RPMI7951 (cell line): ENCODE results near the gene SIRPA. TPM values are rescaled to one million over a fixed set of nuclear protein-coding genes. Genes with fewer than 3 reads are reported as not detected.
A peak's percentile ranks its signal among the peaks of the same experiment; 100 is the strongest.

Source experiments
- DNase-seq: peaks from one replicate; pipeline ENCODE4 v3.0.0-alpha.2; 2012; ENCODE audit warnings: low read depth
- total RNA-seq: library from RNA; depleted of rRNA; stranded (reverse); fragments of >200 nt; shearing (Covaris generic); gene quantifications from 2 replicates; pipeline ENCODE4 v1.2.3, GENCODE V29; 2014; rRNA removed

Gene SIRPA
- 7.0 and 8.5 TPM in 2 replicates for total RNA-seq

GRCh38 chr20:1894951-1895673 lies at the start of gene SIRPA:
SIRPA (plus strand) TSS chr20:1895407; CDS start chr20:1895448, 41 bp downstream.
- DNase-seq, result peak; percentile 75

- no peak for DNase-seq
Measured at GRCh38 chr20:1845701-1846100, 49.5 kb upstream of the SIRPA start.

GRCh38 chr20:1846341-1846740 lies 48.9 kb upstream of the SIRPA start:
- DNase-seq, result no peak

GRCh38 chr20:1846876-1847275 lies 48.3 kb upstream of the SIRPA start:
- DNase-seq, result no peak

GRCh38 chr20:1847780-1848179 lies 47.4 kb upstream of the SIRPA start:
- no peak for DNase-seq

- DNase-seq, result no peak
Measured at GRCh38 chr20:1848373-1848772, 46.8 kb upstream of the SIRPA start.

- DNase-seq, result no peak
Measured at GRCh38 chr20:1851396-1851795, 43.8 kb upstream of the SIRPA start.

- no peak for DNase-seq
Measured at GRCh38 chr20:1853473-1853872, 41.7 kb upstream of the SIRPA start.

GRCh38 chr20:1854246-1854645 lies 41.0 kb upstream of the SIRPA start:
- DNase-seq, result no peak

- no peak for DNase-seq
Measured at GRCh38 chr20:1855109-1855508, 40.1 kb upstream of the SIRPA start.

GRCh38 chr20:1855690-1856089 lies 39.5 kb upstream of the SIRPA start:
- DNase-seq, result no peak

- DNase-seq, result no peak
Measured at GRCh38 chr20:1856424-1856823, 38.8 kb upstream of the SIRPA start.

- DNase-seq, result no peak
Measured at GRCh38 chr20:1857466-1857865, 37.7 kb upstream of the SIRPA start.

- DNase-seq, result no peak
Measured at GRCh38 chr20:1858871-1859270, 36.3 kb upstream of the SIRPA start.

GRCh38 chr20:1860446-1860845 lies 34.8 kb upstream of the SIRPA start:
- peak; percentile 81 for DNase-seq

GRCh38 chr20:1861347-1861976 lies 33.7 kb upstream of the SIRPA start:
- DNase-seq, result peak; percentile 49

GRCh38 chr20:1861996-1862662 lies 33.1 kb upstream of the SIRPA start:
- DNase-seq, result no peak

- no peak for DNase-seq
Measured at GRCh38 chr20:1862663-1863053, 32.5 kb upstream of the SIRPA start.

GRCh38 chr20:1863296-1863695 lies 31.9 kb upstream of the SIRPA start:
- peak; percentile 39 for DNase-seq

- DNase-seq, result no peak
Measured at GRCh38 chr20:1866834-1867233, 28.4 kb upstream of the SIRPA start.

- no peak for DNase-seq
Measured at GRCh38 chr20:1867495-1868260, 27.5 kb upstream of the SIRPA start.

GRCh38 chr20:1868856-1869255 lies 26.4 kb upstream of the SIRPA start:
- DNase-seq, result peak; percentile 65
